Hematopoietic multipotent progenitor cell treated with erythropoietin and hydrocortisone succinate and interleukin-3 and kit ligand, for 17 days (in vitro differentiated cells): ENCODE measurements around the gene ICAM2.
A peak's percentile ranks its signal among the peaks of the same experiment; 100 is the strongest.

Source experiments
- DNase-seq: peaks from one replicate; pipeline ENCODE4 v3.0.0-alpha.2; 2015; ENCODE audit warnings: low spot score

Gene ICAM2

DNA sequence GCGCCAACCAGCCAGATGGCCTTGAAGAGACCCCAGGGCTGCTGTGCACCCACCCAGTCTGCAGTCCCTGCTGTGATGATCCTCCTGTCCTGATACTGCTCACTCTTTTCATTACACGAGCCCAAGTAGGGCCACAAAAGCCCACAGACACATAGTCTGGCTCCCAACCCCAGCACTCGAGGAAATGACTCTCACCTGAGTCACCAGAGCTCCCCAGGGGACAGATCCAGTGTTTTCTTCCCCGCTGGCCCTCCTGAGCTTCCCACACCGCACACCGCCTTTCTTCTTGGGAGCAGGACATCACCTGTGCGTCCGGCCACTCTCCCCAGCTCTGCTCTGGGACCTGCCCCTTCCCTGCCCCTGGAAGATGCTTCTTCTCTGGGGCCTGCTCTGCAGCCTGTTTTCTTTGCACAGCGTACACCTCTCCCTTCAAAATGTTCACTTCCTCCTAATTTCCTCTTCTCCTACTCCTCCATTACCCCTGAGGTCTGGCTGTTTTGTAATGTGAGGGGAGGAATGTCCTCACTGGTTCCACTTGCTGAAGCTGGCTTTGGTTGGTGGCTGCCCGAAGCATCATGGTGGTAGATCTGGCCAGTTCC lies 45.7 kb downstream of the ICAM2 start:
- no peak for DNase-seq

DNA sequence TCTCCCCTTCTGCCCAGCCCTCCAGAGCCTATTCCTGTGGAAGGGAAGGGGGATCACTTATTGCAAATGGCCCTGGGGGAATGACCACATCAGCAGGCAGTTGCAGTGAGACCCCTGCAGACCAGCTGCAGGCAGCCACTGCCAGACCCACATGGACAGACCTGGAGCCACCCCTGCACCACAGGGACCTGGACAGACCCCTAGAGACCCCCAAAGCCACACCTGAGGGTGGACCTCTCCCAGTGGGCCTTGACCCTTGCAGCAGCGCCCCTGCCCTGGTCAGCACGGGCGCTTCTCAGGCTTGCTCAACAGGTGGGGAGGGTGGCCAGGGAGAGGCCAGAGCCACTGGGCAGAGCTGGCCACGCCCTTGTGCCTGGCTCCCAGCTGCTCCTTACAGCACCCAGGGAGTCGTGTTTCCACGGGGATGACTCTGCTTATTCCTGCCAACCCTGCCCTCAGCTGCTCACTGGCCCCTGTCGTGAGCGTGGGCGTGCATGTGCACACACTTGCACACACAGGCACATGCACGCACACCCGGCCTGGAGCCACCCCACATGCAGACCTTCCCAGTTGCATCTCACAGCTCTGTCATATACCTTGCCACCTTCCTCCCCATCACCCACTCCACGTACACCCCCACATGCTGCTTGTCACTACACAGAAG lies 46.4 kb downstream of the ICAM2 start:
- no peak for DNase-seq

DNA sequence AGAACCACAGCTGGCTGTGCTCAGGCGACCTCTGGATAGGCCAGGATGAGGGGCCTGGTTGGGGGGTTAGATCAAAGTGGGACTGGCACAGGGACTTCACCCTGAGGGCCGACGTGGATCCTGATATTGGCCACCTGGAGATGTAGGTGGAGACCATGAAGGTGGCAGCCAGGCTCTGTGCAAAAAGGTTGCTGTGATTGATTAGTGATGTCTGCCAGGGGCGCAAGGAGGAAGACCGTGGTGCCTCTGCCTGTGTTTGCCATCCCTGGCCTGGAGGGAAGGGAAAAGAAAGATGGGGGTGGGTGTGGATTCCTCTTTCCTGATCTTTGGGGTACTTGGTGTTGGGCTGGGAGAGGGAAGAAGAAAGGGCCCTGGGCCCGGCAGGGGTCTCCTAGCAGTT lies 47.2 kb downstream of the ICAM2 start:
- DNase-seq = no peak

DNA sequence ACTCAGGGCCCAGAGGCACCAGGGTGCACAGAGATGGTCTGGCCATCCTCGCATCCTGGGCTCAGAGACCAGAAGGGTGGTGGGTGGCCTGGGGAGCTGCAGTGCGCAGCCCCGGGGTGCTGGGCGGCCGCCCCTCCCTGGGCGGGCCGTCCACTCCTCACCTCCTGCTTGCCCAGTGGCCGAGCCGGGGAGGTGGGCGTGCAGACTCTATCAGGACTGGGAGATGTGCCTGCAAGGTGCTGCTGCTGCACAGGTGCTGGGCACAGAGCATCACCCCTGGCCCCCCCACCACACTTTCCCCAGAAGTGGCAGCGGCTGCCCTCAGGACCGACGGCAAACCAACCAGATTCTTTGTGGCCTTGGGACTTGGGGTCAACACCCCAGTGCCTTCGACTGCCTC lies 47.6 kb downstream of the ICAM2 start, which contains the start of gene SCN4A:
SCN4A (minus strand) TSS at position 123 of the 400 bp plus-strand sequence; CDS start at position 46, 77 bp downstream.
- DNase-seq = no peak

DNA sequence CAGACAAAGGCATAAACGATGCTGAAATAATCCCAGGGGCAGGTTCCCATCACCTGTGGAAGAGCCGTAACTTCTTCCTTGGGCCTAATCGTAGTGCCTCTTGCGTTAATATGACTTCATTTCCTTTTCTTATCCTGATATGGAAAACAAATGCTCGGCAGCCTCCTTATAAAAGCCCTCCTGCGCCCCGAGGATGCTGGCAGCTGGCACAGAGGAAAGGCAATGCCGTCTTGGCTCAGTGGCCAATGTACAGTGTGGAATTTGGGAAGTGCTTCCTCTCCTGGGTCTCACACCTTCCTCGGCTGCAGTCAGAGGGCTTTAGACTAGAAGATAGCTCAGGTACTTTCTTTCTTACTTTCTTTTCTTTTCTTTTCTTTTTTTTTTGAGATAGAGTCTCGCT lies 51.2 kb downstream of the ICAM2 start:
- DNase-seq = no peak

DNA sequence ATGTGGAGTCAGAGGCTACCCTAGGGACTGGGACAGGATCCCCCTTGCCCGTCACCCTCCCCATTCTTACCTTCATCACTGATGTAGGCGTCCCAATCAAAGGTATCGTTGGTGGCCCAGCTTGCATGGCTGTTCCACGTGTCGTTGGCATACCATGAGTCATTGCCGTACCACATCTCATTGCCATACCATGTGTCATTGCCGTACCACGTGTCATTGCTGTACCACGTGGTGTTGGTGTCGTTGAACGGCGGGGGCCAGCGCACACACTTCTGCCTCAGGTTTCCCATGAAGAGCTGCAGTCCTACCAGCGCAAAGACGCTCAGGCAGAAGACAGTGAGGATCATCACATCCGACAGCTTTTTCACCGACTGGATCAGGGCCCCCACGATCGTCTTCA lies 52.5 kb downstream of the ICAM2 start:
- no peak for DNase-seq

DNA sequence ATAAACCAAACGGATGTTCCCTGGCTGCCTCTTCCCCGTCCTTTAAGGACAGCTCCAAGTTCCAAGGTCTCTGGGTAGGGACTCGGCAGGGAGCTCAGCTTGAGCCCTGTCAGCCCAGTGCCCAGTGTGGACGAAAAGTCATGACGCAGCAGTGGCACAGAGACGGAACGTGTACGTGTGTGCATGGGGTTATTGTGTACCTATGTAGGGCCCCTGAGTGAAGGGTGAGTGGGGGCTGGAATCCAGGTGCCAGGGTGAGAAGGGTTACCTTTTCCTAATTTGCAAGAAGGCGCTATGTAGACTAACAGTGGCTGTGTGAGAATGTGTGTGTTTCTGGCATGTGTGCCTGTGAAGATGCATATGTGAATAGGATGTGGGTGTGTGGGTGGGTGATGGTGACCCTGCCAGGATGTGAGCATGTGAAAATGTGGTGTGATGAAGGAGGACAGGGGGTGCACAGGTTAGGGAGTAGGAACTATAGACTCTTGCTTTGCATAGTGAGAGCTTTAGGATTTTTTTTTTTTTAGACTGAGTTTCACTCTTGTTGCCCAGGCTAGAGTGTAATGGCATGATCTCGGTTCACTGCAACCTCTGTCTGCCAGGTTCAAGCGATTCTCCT lies 53.7 kb downstream of the ICAM2 start:
- DNase-seq = no peak

DNA sequence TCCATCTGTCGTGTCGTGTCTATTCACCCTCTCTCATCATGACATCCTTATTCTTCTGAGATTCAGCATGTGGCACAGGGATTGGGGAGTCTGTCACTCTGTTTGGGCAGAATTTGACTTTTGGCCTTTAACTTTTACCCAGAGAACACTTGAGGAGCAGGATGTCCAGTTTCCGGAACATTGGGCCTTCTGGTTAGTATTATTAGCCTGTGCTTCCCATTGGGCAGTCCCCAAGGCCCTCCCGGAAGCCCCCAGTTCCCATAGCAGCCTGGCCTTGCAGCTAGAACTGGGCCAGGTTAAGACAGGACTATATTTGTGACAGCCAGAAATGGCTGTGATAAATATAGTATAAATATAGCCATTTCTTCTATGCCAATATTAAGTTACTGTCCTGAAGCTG lies 57.3 kb downstream of the ICAM2 start:
- no peak for DNase-seq

DNA sequence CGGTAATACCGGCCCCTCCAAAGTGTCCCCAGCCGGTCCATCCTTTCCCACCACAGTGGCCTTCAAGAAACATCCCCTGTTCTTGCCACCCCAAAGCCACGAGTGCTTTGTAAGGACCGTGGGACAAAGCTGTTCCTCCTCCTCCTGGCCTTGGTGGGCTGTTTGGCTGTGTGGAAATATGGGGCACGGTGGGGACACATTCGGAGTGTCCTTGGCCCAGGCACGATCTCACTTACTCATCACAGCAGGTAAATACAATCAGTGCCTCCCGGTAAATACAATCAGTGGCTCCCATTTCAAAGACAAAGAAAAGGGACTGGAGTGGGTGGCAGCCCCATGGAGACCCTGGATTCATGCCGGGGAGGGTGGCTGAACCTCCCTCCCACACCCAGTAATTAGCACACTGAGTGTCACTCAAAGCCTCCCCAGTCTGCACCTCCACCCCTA lies 58.1 kb downstream of the ICAM2 start:
- no peak for DNase-seq

DNA sequence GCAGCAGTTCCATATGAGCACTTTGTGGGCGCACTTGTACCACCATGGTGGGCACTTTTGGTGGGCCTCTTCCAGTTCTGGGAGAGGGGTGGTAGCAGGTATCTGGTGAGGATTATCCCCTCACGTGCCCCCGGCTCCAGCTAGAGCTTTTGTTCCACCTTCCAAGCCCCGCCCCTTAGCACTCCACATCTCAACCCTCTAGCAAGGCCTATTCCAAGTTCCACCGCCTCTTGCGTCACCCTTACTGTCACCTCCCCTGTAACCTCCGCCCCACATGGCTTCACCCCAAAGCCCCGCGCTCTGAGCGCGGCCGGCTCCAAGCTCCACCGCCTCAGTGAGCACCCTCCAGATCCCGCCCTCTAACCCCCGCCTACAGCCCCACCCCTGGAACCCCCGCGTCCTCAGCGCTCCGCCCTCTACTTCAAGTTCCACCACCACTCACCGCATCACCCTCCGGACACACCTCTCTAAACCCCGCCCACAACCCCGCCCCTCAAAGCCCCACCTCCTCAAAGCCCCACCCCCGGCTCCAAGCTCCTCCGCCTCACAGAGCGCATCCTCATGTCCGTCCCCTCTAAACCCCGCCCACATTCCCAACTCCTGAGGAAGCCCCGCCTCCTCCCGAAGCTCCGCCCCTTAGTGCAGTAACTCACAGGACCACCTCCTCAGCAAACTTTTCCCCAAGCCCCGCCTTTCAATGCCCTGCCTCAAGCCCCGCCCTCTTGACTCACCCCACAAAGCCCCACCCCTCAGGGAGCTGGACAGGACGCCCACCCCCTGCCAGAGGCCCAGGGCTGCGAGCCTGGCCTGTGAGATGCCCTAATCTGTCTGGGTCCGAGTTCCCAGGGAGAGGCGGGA lies 58.8 kb downstream of the ICAM2 start:
- peak; percentile 69 for DNase-seq

DNA sequence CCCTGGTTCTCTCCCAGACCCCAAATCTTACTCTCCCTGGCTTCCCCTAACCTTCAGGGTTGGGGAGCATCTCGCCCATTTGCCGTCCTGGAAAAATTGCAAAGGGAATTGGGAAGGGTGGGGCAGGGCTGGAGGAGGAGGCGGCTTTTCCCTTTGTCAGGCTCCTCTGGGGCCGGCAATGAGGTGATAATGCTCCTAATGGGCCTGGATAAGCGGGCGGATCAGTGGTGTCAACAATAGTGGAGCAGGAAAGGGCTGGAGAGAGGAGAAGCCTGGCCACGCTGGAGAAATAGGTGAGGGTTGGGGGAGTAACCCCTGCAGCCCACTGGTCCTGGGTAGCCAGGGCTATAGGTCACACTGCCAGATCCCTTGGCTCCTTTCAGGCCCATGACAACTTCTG lies 60.0 kb downstream of the ICAM2 start:
- no peak for DNase-seq

DNA sequence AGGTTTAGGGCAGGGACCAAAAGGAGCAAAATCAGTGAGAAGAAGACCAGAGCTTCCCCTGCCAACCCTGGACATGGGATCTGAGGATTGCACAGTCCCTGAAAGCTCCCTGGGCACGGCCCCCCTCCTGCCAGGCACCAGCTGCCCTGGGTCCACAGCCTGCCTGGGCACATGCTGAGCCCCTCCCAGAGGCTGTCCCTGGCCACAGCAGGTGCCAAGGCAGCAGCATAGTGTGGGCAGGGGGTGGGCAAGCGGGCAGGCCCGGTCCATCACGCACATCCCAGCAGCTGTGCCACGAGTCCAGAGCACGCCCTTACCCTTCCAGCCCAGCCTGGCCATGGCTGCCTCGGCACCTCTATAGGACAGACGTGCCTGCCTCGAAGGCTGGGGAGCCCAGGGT lies 60.4 kb downstream of the ICAM2 start:
- DNase-seq = no peak

DNA sequence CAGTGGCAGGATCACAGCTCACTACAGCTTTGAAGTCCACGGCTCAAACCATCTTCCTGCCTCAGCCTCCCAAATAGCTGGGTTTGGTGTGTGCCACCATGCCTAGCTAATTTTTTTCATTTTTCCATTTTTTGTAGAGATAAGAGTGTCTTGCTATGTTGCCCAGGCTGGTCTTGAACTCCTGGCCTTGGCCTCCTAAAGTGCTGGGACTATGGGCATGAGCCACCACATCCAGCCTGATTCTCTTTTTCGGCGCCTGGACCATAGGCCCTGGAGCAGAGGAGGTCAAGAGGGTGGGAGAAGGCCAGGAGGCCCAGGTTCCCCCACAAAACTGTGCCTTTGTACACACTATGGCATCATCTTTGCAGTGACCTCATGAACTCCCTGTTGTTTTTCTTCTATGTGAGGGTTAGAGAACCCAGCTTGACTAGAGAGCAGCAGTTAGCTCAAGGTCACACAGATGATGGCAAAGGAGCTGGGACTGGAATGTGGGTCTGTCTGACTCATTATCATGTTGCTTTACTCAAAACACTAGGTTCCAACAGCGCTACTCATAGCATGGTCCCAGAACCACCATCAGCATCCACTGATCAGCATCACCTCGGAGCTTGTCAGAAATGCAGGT lies 64.0 kb downstream of the ICAM2 start:
- DNase-seq = no peak

DNA sequence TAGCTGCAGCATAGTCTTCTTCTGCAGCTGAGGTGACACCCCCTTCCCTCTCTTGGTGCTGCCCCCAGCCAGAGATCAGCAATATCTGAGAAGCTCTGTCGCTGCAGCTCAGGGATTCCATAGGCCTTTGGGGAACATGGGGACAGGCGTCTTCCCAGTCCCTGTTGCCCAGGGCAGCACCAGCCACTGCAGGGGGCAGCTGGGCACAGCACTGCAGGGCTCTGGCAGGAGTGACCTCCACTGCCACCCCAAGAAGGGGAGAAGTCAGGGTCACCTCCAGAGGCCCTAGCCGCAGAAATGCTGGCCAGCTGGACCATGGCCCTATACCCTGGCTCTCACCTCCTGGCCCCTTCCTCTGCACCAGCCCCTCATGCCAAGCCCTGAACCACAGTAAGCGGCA lies 64.6 kb downstream of the ICAM2 start:
- DNase-seq = no peak

DNA sequence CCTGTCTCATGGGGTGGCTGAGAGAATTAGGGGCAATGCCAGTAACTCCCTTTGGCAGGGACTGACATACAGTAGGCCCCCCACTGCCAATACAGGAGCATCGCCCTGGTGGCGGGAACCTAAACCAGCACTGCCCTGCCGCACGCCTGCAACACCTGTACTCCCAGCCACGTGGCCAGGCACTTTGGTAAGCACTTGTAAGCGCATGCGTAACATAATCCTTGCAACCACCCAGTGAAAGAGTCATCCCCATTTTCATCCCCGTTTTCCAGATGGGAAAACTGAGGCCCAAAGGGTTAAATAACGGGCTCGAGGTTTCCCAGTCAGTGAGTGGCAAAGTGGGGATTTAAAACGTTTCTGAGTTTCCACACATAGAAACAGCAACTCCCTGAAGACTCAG lies 65.2 kb downstream of the ICAM2 start:
- no peak for DNase-seq

DNA sequence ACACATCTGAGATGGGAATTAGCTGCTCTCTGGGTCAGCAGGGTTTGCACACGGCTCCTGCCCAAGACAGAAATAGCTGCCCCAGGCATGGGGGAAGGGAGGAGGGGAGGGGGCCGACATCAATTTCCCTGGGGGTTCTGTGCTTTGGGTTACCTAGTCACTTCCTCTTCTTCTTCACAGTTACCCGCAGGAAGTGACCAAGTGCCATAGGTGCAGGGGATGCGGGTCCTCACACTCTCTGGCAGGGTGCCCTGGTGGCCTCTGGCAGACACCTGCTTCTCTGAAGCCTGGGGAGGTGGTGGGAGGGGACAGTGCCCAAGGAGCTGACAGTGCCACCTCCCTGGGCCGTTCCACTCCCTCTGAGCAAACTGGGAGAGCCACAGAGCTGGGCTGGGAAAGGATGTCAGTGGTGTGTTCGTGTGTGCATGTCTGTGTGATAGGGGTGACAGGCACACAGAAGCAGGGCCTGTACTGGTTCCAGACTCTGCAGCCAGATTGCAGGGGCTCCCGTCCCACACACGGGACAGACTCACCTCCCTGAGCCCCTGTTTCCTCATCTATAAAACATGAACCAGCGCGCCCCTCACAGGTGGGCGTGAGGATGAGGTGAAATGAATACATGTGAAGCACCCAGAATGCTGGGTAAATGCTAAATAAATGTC lies 65.9 kb downstream of the ICAM2 start:
- no peak for DNase-seq
